Kidney epithelial cell (primary cell): Measurements from ENCODE around the gene RNF168. TPM values are rescaled to one million over a fixed set of nuclear protein-coding genes. Genes with fewer than 3 reads are reported as not detected.
"Not testable (repeated sequence)": the region's sequence is repeated elsewhere in the genome, so short reads cannot be mapped to it uniquely, and the experiment has no call there.

Experiments
- DNase-seq: peaks from one replicate; pipeline ENCODE4 v3.0.0-alpha.2; 2010; ENCODE audit warnings: low read depth
- H3K27me3 ChIP-seq: 2 replicates; pipeline ENCODE4 v1.6.0; 2011; ENCODE audit warnings: low read length; ENCODE audit not compliant: control insufficient read depth, insufficient read depth
- H3K36me3 ChIP-seq: 2 replicates; pipeline ENCODE4 v1.5.1; 2011; ENCODE audit warnings: low read length; ENCODE audit not compliant: control insufficient read depth, insufficient read depth
- H3K4me3 ChIP-seq: 2 replicates; pipeline ENCODE4 v1.5.1; 2011; ENCODE audit warnings: low read depth, mild to moderate bottlenecking, control low read depth, low read length
- CTCF ChIP-seq: IDR thresholded peaks from 2 replicates; pipeline ENCODE4 v1.5.1; 2011; ENCODE audit warnings: mild to moderate bottlenecking, moderate library complexity, low read length, control low read depth, inconsistent platforms; ENCODE audit not compliant: insufficient read depth, poor library complexity, severe bottlenecking
- total RNA-seq: library from RNA; depleted of rRNA; stranded (reverse); fragments of >200 nt; gene quantifications from 2 replicates; pipeline ENCODE4 v1.2.3, GENCODE V29; 2015

Gene RNF168
- 10.9 and 11.7 TPM in 2 replicates for total RNA-seq

GRCh38 chr3:196503196-196504076, at the start of gene RNF168:
Gene RNF168, minus strand, starts transcription at chr3:196503768. Its CDS starts 595 bp downstream, at chr3:196503173.
- no peaks in the 10 kb centered on the region for H3K27me3 ChIP-seq
- peak; percentile 79 for DNase-seq

GRCh38 chr3:196552253-196552652, 48.7 kb upstream of the RNF168 start:
- Histone ChIP-seq H3K27me3 (no peaks in the 10 kb centered on the region), H3K4me3 (no peak overlapping the region), H3K36me3 (no peaks in the 10 kb centered on the region)
- DNase-seq = no peak
- TF ChIP-seq CTCF = no peak

More at GRCh38 chr3:196503196-196504076, at the start of gene RNF168:
- Histone ChIP-seq H3K4me3 (peak within 1 kb of the TSS; percentile 82), H3K36me3 (no peaks in the 10 kb centered on the region)
- TF ChIP-seq CTCF = no peak

GRCh38 chr3:196550172-196550571, 46.6 kb upstream of the RNF168 start:
- not testable (repeated sequence) for H3K27me3 ChIP-seq, DNase-seq, H3K36me3 ChIP-seq, H3K4me3 ChIP-seq

- H3K4me3 ChIP-seq, DNase-seq, H3K36me3 ChIP-seq, H3K27me3 ChIP-seq: not testable (repeated sequence)
Observed at GRCh38 chr3:196549312-196549711, 45.7 kb upstream of the RNF168 start.

GRCh38 chr3:196547067-196547466, 43.5 kb upstream of the RNF168 start:
- no peak overlapping the region for H3K4me3 ChIP-seq

GRCh38 chr3:196546537-196546936, 43.0 kb upstream of the RNF168 start:
- no peaks in the 10 kb centered on the region for H3K27me3 ChIP-seq
- no peaks in the 10 kb centered on the region for H3K36me3 ChIP-seq
- H3K4me3 ChIP-seq = no peak overlapping the region
- no peak for TF ChIP-seq CTCF
- DNase-seq = no peak

More at GRCh38 chr3:196547067-196547466, 43.5 kb upstream of the RNF168 start:
- no peak for DNase-seq
- Histone ChIP-seq H3K27me3 (no peaks in the 10 kb centered on the region), H3K36me3 (no peaks in the 10 kb centered on the region)
- TF ChIP-seq CTCF = no peak

- no peak for DNase-seq
- no peak for TF ChIP-seq CTCF
- Histone ChIP-seq H3K36me3 (no peaks in the 10 kb centered on the region), H3K4me3 (no peak overlapping the region), H3K27me3 (no peaks in the 10 kb centered on the region)
Observed at GRCh38 chr3:196544491-196544992, 41.0 kb upstream of the RNF168 start.
